Right kidney (tissue), 1 donor: ENCODE results near the gene TMEM176A.

ENCODE experiments used
- DNase-seq: peaks from one replicate; pipeline ENCODE4 v3.0.0-alpha.2; 2016

The TMEM176A gene

GRCh38 chr7:150784954-150785353, 15.6 kb upstream of the TMEM176A start:
- DNase-seq: no peak

GRCh38 chr7:150787321-150788281, 13.0 kb upstream of the TMEM176A start:
- no peak for DNase-seq

GRCh38 chr7:150788474-150789269, 11.9 kb upstream of the TMEM176A start:
- no peak for DNase-seq

GRCh38 chr7:150790416-150791075, 10.0 kb upstream of the TMEM176A start:
- DNase-seq: no peak

GRCh38 chr7:150791304-150791703, 9.3 kb upstream of the TMEM176A start:
- DNase-seq: no peak

- no peak for DNase-seq
Observed at GRCh38 chr7:150791746-150792452, 8.7 kb upstream of the TMEM176A start.

- no peak for DNase-seq
Observed at GRCh38 chr7:150793569-150794238, 6.9 kb upstream of the TMEM176A start.

GRCh38 chr7:150797661-150798060, 2.9 kb upstream of the TMEM176A start:
- DNase-seq: no peak

GRCh38 chr7:150799156-150799555, 1.4 kb upstream of the TMEM176A start:
- no peak for DNase-seq

GRCh38 chr7:150799741-150800580, 608 bp upstream of the TMEM176A start, which contains the start of gene TMEM176B:
Gene TMEM176B (minus strand): TSS chr7:150800364. CDS start chr7:150796569, 3,795 bp downstream.
- peak; percentile 72 for DNase-seq

GRCh38 chr7:150801242-150801945, 825 bp downstream of the TMEM176A start:
- DNase-seq: peak; percentile 52

- no peak for DNase-seq
Observed at GRCh38 chr7:150801946-150802771, 1.6 kb downstream of the TMEM176A start.

- DNase-seq: no peak
Observed at GRCh38 chr7:150803161-150803860, 2.7 kb downstream of the TMEM176A start.

GRCh38 chr7:150804802-150805201, 4.2 kb downstream of the TMEM176A start:
- no peak for DNase-seq

- DNase-seq: no peak
Observed at GRCh38 chr7:150805864-150806263, 5.3 kb downstream of the TMEM176A start.

- no peak for DNase-seq
Observed at GRCh38 chr7:150806454-150806853, 5.9 kb downstream of the TMEM176A start.

GRCh38 chr7:150806863-150807262, 6.3 kb downstream of the TMEM176A start:
- no peak for DNase-seq
